Neural progenitor cell (in vitro differentiated cells): ENCODE data around the gene CFAP45.

ENCODE experiments used
- EZH2 ChIP-seq: fragments of 200-600 bp; sonication (generic); IDR thresholded peaks from 2 replicates; pipeline ENCODE4 v1.6.1; 2017; ENCODE audit warnings: antibody characterized with exemption, mild to moderate bottlenecking, moderate library complexity
- TF ChIP-seq, protein P1 (sequence below): fragments of 200-600 bp; sonication (generic); IDR thresholded peaks from 2 replicates; pipeline ENCODE4 v1.5.1; 2017; ENCODE audit warnings: antibody characterized with exemption, mild to moderate bottlenecking

- TF ChIP-seq, protein P1, sequence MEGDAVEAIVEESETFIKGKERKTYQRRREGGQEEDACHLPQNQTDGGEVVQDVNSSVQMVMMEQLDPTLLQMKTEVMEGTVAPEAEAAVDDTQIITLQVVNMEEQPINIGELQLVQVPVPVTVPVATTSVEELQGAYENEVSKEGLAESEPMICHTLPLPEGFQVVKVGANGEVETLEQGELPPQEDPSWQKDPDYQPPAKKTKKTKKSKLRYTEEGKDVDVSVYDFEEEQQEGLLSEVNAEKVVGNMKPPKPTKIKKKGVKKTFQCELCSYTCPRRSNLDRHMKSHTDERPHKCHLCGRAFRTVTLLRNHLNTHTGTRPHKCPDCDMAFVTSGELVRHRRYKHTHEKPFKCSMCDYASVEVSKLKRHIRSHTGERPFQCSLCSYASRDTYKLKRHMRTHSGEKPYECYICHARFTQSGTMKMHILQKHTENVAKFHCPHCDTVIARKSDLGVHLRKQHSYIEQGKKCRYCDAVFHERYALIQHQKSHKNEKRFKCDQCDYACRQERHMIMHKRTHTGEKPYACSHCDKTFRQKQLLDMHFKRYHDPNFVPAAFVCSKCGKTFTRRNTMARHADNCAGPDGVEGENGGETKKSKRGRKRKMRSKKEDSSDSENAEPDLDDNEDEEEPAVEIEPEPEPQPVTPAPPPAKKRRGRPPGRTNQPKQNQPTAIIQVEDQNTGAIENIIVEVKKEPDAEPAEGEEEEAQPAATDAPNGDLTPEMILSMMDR: no peak
- TF ChIP-seq EZH2: no peak
These were observed 39.5 kb downstream of the CFAP45 start for GRCh38 chr1:159860456-159860855.
